Suprapubic skin (tissue), 3 donors: ENCODE results near the gene TRNP1.

Experiments
- POLR2A ChIP-seq, 2 donors: fragments of 450-650 bp; IDR thresholded peaks; one replicate each; pipeline ENCODE4 v1.6.1; 2017; ENCODE audit warnings: antibody characterized with exemption in 2 of 2, mild to moderate bottlenecking in 2 of 2, moderate library complexity in 2 of 2
- TF ChIP-seq, protein P1 (sequence below), 2 donors: fragments of 200-600 bp in 1 of 2; fragments of 450-650 bp in 1 of 2; sonication (generic) in 1 of 2; IDR thresholded peaks; one replicate each; pipeline ENCODE4 v1.5.1; 2016 to 2019; ENCODE audit warnings: antibody characterized with exemption in 2 of 2, mild to moderate bottlenecking in 1 of 2, moderate library complexity in 1 of 2

DNA sequence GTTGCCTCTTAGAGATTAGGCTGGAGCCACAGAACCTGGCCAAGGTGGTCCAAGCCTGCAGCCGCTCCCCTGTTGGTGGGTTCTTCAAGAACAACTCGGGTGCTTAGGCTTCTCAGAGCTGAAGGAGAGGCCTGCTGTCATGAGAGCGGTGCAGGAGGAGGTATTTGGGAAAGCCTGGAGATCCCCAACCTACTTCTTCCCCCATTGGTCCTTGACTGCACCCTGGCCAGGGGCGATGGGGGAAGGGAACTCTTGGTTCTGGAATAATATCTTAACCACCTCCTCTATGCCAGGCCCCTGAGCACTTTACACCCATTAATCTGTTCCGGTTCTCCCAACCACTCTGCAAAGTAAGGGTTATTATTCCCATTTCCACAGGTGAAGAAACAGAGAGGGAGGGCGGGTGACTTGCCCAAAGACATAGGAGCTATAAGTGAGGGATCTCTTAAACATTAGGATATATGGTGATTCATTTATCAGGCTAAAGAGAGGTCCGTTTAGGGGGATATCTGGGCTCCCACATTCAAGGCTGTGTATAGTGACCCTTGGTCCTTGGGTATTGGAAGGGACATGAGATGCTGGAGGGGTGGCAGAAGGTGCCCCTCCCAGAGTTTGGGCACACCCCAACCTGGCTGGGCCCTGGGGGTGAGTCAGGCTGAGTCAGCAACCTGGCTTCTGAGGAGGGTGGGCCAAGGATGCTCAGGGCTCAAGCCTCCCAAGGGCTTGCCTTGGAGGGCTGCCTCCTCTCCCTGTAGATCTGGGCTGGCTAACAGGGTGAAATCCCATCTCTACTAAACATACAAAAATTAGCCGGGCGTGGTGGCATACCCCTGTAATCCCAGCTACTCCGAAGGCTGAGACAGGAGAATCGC is 5.2 kb downstream of the TRNP1 start:
- no peak for TF ChIP-seq POLR2A (IDR thresholded peaks at IDR 0.05)
- TF ChIP-seq, protein P1, sequence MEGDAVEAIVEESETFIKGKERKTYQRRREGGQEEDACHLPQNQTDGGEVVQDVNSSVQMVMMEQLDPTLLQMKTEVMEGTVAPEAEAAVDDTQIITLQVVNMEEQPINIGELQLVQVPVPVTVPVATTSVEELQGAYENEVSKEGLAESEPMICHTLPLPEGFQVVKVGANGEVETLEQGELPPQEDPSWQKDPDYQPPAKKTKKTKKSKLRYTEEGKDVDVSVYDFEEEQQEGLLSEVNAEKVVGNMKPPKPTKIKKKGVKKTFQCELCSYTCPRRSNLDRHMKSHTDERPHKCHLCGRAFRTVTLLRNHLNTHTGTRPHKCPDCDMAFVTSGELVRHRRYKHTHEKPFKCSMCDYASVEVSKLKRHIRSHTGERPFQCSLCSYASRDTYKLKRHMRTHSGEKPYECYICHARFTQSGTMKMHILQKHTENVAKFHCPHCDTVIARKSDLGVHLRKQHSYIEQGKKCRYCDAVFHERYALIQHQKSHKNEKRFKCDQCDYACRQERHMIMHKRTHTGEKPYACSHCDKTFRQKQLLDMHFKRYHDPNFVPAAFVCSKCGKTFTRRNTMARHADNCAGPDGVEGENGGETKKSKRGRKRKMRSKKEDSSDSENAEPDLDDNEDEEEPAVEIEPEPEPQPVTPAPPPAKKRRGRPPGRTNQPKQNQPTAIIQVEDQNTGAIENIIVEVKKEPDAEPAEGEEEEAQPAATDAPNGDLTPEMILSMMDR (IDR thresholded peaks at IDR 0.05): no peak
